Caco-2 (cell line): ENCODE measurements around the gene CDCA8. TPM values are rescaled to one million over a fixed set of nuclear protein-coding genes. Genes with fewer than 3 reads are reported as not detected.

Experiments used
- Bru-seq: library from RNA; stranded (reverse); fragments of 400-500 nt; gene quantifications from one replicate; lab custom pipeline; 2021; lab: Mats Ljungman, UMichigan
- BruChase-seq, 2 experiments: library from RNA; stranded (reverse); fragments of 400-500 nt; gene quantifications; one replicate each; lab custom pipeline; 2021; lab: Mats Ljungman, UMichigan
- BruUV-seq: library from RNA; stranded (reverse); fragments of 400-500 nt; replicated peaks from 2 replicates; lab custom pipeline; 2021; lab: Mats Ljungman, UMichigan
- CTCF ChIA-PET: fragments of 300-600 bp; sonication (Branson Sonifier 250); formaldehyde crosslinking; loops from one replicate; lab custom pipeline; 2022; ENCODE audit warnings: antibody characterized with exemption; lab: Charles Lee
- POLR2A ChIA-PET: fragments of 300-600 bp; sonication (Branson Sonifier 250); formaldehyde crosslinking; loops from one replicate; lab custom pipeline; 2022; ENCODE audit warnings: antibody characterized with exemption; lab: Charles Lee
- DNase-seq, 2 experiments: peaks; one replicate each; pipeline versions ENCODE4 v3.0.0 to v3.0.0-alpha.2; 2020 to 2022
- H3K27me3 ChIP-seq: replicated peaks from 2 replicates; pipeline ENCODE4 v1.6.0; 2011; ENCODE audit warnings: low read length; ENCODE audit not compliant: control insufficient read depth, insufficient read depth
- H3K36me3 ChIP-seq: 2 replicates; pipeline ENCODE4 v1.5.1; 2011; ENCODE audit warnings: low read length; ENCODE audit not compliant: control insufficient read depth, insufficient read depth
- H3K4me1 ChIP-seq: fragments of 250-450 bp; sonication (Bioruptor Pico); 2 replicates; pipeline ENCODE4 v1.5.1; 2020; ENCODE audit warnings: mild to moderate bottlenecking
- H3K4me3 ChIP-seq: 2 replicates; pipeline ENCODE4 v1.5.1; 2011; ENCODE audit warnings: low read depth, mild to moderate bottlenecking, control low read depth, low read length
- H3K9me3 ChIP-seq: fragments of 250-450 bp; sonication (Bioruptor Pico); 2 replicates; pipeline ENCODE4 v1.5.1; 2020; ENCODE audit warnings: mild to moderate bottlenecking, moderate library complexity
- H3K27ac Mint-ChIP-seq: one replicate; pipeline ENCODE4 v1.8.0; 2022; ENCODE audit warnings: mixed read lengths; ENCODE audit not compliant: unreplicated experiment
- H3K27me3 Mint-ChIP-seq: one replicate; pipeline ENCODE4 v1.8.0; 2022; ENCODE audit warnings: mixed read lengths; ENCODE audit not compliant: insufficient read depth, unreplicated experiment
- H3K36me3 Mint-ChIP-seq: one replicate; pipeline ENCODE4 v1.8.0; 2022; ENCODE audit warnings: mild to moderate bottlenecking, mixed read lengths; ENCODE audit not compliant: insufficient read depth, unreplicated experiment
- H3K4me1 Mint-ChIP-seq: one replicate; pipeline ENCODE4 v1.8.0; 2022; ENCODE audit warnings: low read depth, mixed read lengths; ENCODE audit not compliant: unreplicated experiment
- H3K4me3 Mint-ChIP-seq: one replicate; pipeline ENCODE4 v1.8.0; 2022; ENCODE audit warnings: mild to moderate bottlenecking, moderate library complexity, mixed read lengths; ENCODE audit not compliant: unreplicated experiment
- H3K9me3 Mint-ChIP-seq: one replicate; pipeline ENCODE4 v1.8.0; 2022; ENCODE audit warnings: mixed read lengths; ENCODE audit not compliant: unreplicated experiment
- intact Hi-C: fragments of 100-400 bp; cut with micrococcal nuclease; formaldehyde crosslinking; loops from one replicate; pipeline ENCODE4 v1.10.0; 2022; ENCODE audit not compliant: unreplicated experiment
- long read RNA-seq: library from polyadenylated mRNA; stranded (forward); transcript quantifications from one replicate; pipeline ENCODE4 v2.0.0, GENCODE V29; 2022
- total RNA-seq: library from RNA; stranded (reverse); gene quantifications from 2 replicates; pipeline ENCODE4 v1.2.3, GENCODE V29; 2022
- TF ChIP-seq, protein P1 (sequence below), 2 experiments: fragments of 200-600 bp in 1 of 2; IDR thresholded peaks; 1 replicate in 1 of 2; 2 replicates in 1 of 2; pipeline versions ENCODE4 v1.5.1 to v1.8.0; 2011 to 2022; ENCODE audit warnings: antibody characterized with exemption in 1 of 2, control low read depth in 1 of 2, inconsistent platforms in 1 of 2, low read depth in 1 of 2, low read length in 1 of 2, mild to moderate bottlenecking in 1 of 2, moderate library complexity in 1 of 2; ENCODE audit not compliant: insufficient read depth in 1 of 2, severe bottlenecking in 1 of 2, unreplicated experiment in 1 of 2

Gene CDCA8
- total RNA-seq = 35.4 and 37.0 TPM in 2 replicates
- percentile 71 among the genes with signal in this experiment for Bru-seq, nascent RNA
- percentile 81 among the genes with signal in this experiment for BruChase-seq, experiment 1, labeled RNA remaining after a 2-hour chase
- BruChase-seq, experiment 2, labeled RNA remaining after a 6-hour chase = percentile 77 among the genes with signal in this experiment
- long read RNA-seq, transcript CDCA8-202 (10 exons, 2,469 nt) = major isoform, 52 of 60 reads
- long read RNA-seq, partial matches to known transcripts = 2 of 60 reads
- long read RNA-seq, other reads (novel, unspliced or antisense) = 2 of 60 reads

DNA sequence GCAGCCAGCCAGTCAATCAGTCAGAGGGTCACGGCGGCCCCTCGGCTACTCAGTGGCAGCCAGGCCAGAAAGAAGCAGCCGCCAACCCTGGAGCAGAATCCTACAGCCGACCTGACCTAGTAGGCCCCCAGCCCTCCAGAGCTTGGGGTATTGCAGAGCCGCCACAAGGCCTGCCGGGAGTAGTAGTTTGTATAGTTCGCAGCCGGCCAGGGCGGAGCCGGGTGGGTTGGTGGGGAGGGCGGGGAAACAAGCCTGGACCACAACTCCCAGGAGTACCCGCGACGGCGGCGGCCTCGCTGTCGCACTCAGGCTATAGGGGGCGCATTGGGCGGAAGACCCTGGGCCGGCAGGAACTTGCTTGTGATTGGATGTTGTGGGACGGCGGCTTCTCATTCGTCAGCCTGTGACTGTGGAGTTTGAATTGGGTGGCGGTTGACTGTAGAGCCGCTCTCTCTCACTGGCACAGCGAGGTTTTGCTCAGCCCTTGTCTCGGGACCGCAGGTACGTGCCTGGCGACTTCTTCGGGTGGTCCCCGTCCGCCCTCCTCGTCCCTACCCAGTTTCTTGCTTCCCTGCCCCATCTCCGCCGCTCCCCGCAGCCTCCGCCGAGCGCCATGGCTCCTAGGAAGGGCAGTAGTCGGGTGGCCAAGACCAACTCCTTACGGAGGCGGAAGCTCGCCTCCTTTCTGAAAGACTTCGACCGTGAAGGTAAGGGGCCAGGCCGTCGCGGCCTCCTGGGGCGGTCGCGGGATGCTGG, at the start of gene CDCA8:
CDCA8 (plus strand) TSS at position 439 of the 756 bp plus-strand sequence; CDS start at position 614, 175 bp downstream.
- H3K36me3 ChIP-seq = no peaks in the 10 kb centered on the region
- no peaks in the 10 kb centered on the region for H3K9me3 ChIP-seq
- no peaks in the 10 kb centered on the region for H3K27me3 ChIP-seq
- Mint-ChIP-seq H3K27me3 (no peaks in the 10 kb centered on the region), H3K9me3 (no peaks in the 10 kb centered on the region), H3K36me3 (peaks cover 27% of the 10 kb centered on the region), H3K4me1 (no peaks in the 10 kb centered on the region), H3K27ac (peak within 1 kb of the TSS; percentile 79), H3K4me3 (peak within 1 kb of the TSS; percentile 93)
- DNase-seq = peak; percentile 96
- H3K4me3 ChIP-seq = peak within 1 kb of the TSS; percentile 91
- ChIA-PET CTCF (interaction anchor here (0.7 kb wide), 2 partner anchors 23 to 205 kb away, joined by 3 to 4 read pairs; no protein-coding TSS in a partner anchor), POLR2A (interaction anchor here (0.6 to 1.5 kb wide), 4 partner anchors 9 to 324 kb away, joined by 3 to 5 read pairs (median 4); partner anchors contain the start of genes C1orf122 and YRDC)
- TF ChIP-seq, protein P1, sequence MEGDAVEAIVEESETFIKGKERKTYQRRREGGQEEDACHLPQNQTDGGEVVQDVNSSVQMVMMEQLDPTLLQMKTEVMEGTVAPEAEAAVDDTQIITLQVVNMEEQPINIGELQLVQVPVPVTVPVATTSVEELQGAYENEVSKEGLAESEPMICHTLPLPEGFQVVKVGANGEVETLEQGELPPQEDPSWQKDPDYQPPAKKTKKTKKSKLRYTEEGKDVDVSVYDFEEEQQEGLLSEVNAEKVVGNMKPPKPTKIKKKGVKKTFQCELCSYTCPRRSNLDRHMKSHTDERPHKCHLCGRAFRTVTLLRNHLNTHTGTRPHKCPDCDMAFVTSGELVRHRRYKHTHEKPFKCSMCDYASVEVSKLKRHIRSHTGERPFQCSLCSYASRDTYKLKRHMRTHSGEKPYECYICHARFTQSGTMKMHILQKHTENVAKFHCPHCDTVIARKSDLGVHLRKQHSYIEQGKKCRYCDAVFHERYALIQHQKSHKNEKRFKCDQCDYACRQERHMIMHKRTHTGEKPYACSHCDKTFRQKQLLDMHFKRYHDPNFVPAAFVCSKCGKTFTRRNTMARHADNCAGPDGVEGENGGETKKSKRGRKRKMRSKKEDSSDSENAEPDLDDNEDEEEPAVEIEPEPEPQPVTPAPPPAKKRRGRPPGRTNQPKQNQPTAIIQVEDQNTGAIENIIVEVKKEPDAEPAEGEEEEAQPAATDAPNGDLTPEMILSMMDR (IDR thresholded peaks at IDR 0.05; ENCODE audit: insufficient read depth in 1 of 2, low read depth in 1 of 2, low read length in 1 of 2, severe bottlenecking in 1 of 2, unreplicated experiment in 1 of 2) = peak; percentile 23 to 66
- no TSS peak for BruUV-seq
- no peaks in the 10 kb centered on the region for H3K4me1 ChIP-seq
- intact Hi-C loops = loop anchor here (5.0 kb wide), 1 partner anchor 60 kb away; no protein-coding TSS in a partner anchor

- H3K4me1 ChIP-seq = no peaks in the 10 kb centered on the region
- intact Hi-C loops = no loop called here
- DNase-seq = no peak
- H3K36me3 Mint-ChIP-seq = no peaks in the 10 kb centered on the region
- ChIA-PET CTCF (no interaction called here), POLR2A (no interaction called here)
- no TSS peak for BruUV-seq
- H3K4me3 Mint-ChIP-seq = no peak overlapping the region
- H3K9me3 Mint-ChIP-seq = no peaks in the 10 kb centered on the region
- H3K27ac Mint-ChIP-seq = no peak overlapping the region
- TF ChIP-seq, protein P1 (IDR thresholded peaks at IDR 0.05; ENCODE audit: insufficient read depth in 1 of 2, low read depth in 1 of 2, low read length in 1 of 2, severe bottlenecking in 1 of 2, unreplicated experiment in 1 of 2) = no peak
- H3K36me3 ChIP-seq = no peaks in the 10 kb centered on the region
- no peaks in the 10 kb centered on the region for H3K27me3 ChIP-seq
- no peaks in the 10 kb centered on the region for H3K4me1 Mint-ChIP-seq
- no peaks in the 10 kb centered on the region for H3K9me3 ChIP-seq
- no peak overlapping the region for H3K4me3 ChIP-seq
- no peaks in the 10 kb centered on the region for H3K27me3 Mint-ChIP-seq
Measured at GRCh38 chr1:37647281-37647680, 45.0 kb upstream of the CDCA8 start.

GRCh38 chr1:37650173-37650572, 42.1 kb upstream of the CDCA8 start:
- CTCF ChIA-PET = no interaction called here
- TF ChIP-seq, protein P1 (IDR thresholded peaks at IDR 0.05; ENCODE audit: insufficient read depth in 1 of 2, low read depth in 1 of 2, low read length in 1 of 2, severe bottlenecking in 1 of 2, unreplicated experiment in 1 of 2) = no peak
- Mint-ChIP-seq H3K4me1 (no peaks in the 10 kb centered on the region), H3K27ac (no peak overlapping the region), H3K9me3 (no peaks in the 10 kb centered on the region), H3K27me3 (no peaks in the 10 kb centered on the region), H3K4me3 (no peak overlapping the region), H3K36me3 (no peaks in the 10 kb centered on the region)
- no peaks in the 10 kb centered on the region for H3K27me3 ChIP-seq
- H3K36me3 ChIP-seq = no peaks in the 10 kb centered on the region
- no TSS peak for BruUV-seq
- no peaks in the 10 kb centered on the region for H3K4me1 ChIP-seq
- no peak for DNase-seq
- intact Hi-C loops = no loop called here
- no peaks in the 10 kb centered on the region for H3K9me3 ChIP-seq
- no peak overlapping the region for H3K4me3 ChIP-seq
- POLR2A ChIA-PET = no interaction called here
